ENCODE results near the gene GID8.

DNA sequence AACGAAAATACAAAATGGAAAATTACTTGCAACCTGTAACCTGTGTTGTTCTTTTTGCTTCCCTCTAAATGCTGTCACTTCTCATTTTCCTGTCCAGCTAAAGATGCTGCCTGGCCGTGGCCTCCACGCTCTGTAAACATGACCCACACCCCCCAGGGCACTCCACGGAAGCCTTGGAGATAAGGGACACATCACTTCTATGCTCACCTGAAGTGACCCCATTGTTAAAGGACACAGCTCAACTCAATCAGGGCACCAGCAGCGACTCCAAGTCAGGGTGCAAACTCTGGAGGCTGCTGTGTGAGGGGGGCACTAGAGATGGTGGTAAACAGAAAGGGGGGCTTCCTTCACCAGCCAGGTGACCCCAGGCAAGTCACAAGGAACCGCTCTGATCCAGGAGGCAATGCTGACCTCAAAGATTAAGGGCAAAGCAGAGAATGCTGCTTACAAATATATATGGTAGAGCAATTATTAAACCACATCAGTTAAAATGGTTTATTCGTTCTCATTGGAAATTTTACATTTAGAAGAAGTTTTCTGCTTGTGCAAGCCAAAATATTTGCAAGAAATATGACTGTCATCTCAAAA is 24.8 kb upstream of the GID8 start:
- TF ChIP-seq, protein P1, sequence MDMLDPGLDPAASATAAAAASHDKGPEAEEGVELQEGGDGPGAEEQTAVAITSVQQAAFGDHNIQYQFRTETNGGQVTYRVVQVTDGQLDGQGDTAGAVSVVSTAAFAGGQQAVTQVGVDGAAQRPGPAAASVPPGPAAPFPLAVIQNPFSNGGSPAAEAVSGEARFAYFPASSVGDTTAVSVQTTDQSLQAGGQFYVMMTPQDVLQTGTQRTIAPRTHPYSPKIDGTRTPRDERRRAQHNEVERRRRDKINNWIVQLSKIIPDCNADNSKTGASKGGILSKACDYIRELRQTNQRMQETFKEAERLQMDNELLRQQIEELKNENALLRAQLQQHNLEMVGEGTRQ (IDR thresholded peaks at IDR 0.05; ENCODE audit: low read depth, low read length) = no peak
- TF ChIP-seq, protein P1 (CRISPR knock-in tag; IDR thresholded peaks at IDR 0.05; ENCODE audit: borderline replicate concordance) = no peak
- TF ChIP-seq ETV5 (CRISPR knock-in tag; IDR thresholded peaks at IDR 0.05; ENCODE audit: borderline replicate concordance) (peak; percentile 57; the same call in 1 of the 2 replicates), GABPA (IDR thresholded peaks at IDR 0.05; ENCODE audit: low read depth, low read length) (no peak), GABPA (CRISPR knock-in tag; IDR thresholded peaks at IDR 0.05; ENCODE audit: low read depth) (no peak), MYC (CRISPR knock-in tag; IDR thresholded peaks at IDR 0.05; ENCODE audit: borderline replicate concordance) (peak; percentile 32; the same call in 1 of the 2 replicates), HNRNPUL1 (IDR thresholded peaks at IDR 0.05; ENCODE audit: low read depth, low read length) (no peak), EZH2 (conservative IDR thresholded peaks at IDR 0.05; ENCODE audit: low read depth, low read length) (no peak), KDM1A (CRISPR knock-in tag; IDR thresholded peaks at IDR 0.05) (0 out of 2 replicates have a peak, but pooled peaks have one; percentile 24), RAD21 (CRISPR knock-in tag; IDR thresholded peaks at IDR 0.05) (no peak), STAG1 (CRISPR knock-in tag; IDR thresholded peaks at IDR 0.05) (no peak), SRF (IDR thresholded peaks at IDR 0.05; ENCODE audit: low read depth, low read length) (no peak), HNF4G (IDR thresholded peaks at IDR 0.05; ENCODE audit: borderline replicate concordance, low read depth, low read length) (no peak), HNF4G (CRISPR knock-in tag; IDR thresholded peaks at IDR 0.05; ENCODE audit: borderline replicate concordance, low read depth) (no peak)
- TF ChIP-seq, protein P2, sequence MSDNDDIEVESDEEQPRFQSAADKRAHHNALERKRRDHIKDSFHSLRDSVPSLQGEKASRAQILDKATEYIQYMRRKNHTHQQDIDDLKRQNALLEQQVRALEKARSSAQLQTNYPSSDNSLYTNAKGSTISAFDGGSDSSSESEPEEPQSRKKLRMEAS (IDR thresholded peaks at IDR 0.05) = no peak
- TF ChIP-seq, protein P3, sequence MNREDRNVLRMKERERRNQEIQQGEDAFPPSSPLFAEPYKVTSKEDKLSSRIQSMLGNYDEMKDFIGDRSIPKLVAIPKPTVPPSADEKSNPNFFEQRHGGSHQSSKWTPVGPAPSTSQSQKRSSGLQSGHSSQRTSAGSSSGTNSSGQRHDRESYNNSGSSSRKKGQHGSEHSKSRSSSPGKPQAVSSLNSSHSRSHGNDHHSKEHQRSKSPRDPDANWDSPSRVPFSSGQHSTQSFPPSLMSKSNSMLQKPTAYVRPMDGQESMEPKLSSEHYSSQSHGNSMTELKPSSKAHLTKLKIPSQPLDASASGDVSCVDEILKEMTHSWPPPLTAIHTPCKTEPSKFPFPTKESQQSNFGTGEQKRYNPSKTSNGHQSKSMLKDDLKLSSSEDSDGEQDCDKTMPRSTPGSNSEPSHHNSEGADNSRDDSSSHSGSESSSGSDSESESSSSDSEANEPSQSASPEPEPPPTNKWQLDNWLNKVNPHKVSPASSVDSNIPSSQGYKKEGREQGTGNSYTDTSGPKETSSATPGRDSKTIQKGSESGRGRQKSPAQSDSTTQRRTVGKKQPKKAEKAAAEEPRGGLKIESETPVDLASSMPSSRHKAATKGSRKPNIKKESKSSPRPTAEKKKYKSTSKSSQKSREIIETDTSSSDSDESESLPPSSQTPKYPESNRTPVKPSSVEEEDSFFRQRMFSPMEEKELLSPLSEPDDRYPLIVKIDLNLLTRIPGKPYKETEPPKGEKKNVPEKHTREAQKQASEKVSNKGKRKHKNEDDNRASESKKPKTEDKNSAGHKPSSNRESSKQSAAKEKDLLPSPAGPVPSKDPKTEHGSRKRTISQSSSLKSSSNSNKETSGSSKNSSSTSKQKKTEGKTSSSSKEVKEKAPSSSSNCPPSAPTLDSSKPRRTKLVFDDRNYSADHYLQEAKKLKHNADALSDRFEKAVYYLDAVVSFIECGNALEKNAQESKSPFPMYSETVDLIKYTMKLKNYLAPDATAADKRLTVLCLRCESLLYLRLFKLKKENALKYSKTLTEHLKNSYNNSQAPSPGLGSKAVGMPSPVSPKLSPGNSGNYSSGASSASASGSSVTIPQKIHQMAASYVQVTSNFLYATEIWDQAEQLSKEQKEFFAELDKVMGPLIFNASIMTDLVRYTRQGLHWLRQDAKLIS (CRISPR knock-in tag; IDR thresholded peaks at IDR 0.05) = no peak
